IMR-90 (cell line): ENCODE results near the gene S100A8. TPM values are rescaled to one million over a fixed set of nuclear protein-coding genes. Genes with fewer than 3 reads are reported as not detected.

Experiments used
- ATAC-seq: fragments of 200-7000 bp; cut with Tn5 transposase; 2 replicates; pipeline ENCODE4 v1.9.1; 2020; ENCODE audit warnings: low read depth, mild to moderate bottlenecking, moderate library complexity
- BruUV-seq: library from RNA; stranded (reverse); fragments of 400-500 nt; replicated peaks from 2 replicates; lab custom pipeline; 2021; lab: Mats Ljungman, UMichigan
- CTCF ChIA-PET: fragments of 300-600 bp; formaldehyde crosslinking; extraction: SDS; loops from one replicate; lab custom pipeline; 2021; ENCODE audit warnings: antibody characterized with exemption; lab: Yijun Ruan, JAX
- POLR2A ChIA-PET: fragments of 300-600 bp; sonication (Branson Sonifier 250); formaldehyde crosslinking; loops from one replicate; lab custom pipeline; 2022; ENCODE audit warnings: antibody characterized with exemption; ENCODE audit not compliant: unreplicated experiment; lab: Charles Lee
- DNase-seq: peaks from one replicate; pipeline ENCODE4 v3.0.0; 2013
- H2AFZ ChIP-seq: replicated peaks from 2 replicates; pipeline ENCODE3; 2013; ENCODE audit warnings: low read length, mild to moderate bottlenecking; ENCODE audit not compliant: poor library complexity
- H2AK5ac ChIP-seq: 2 replicates; pipeline ENCODE4 v1.6.1; 2013; ENCODE audit warnings: low read depth, low read length, inconsistent platforms
- H2AK9ac ChIP-seq: replicated peaks from 2 replicates; pipeline ENCODE3; 2013; ENCODE audit warnings: mild to moderate bottlenecking, low read depth, low read length, moderate library complexity; ENCODE audit not compliant: poor library complexity
- H2BK120ac ChIP-seq: 2 replicates; pipeline ENCODE4 v1.6.1; 2013; ENCODE audit warnings: low read depth, low read length, inconsistent platforms
- H2BK15ac ChIP-seq: 3 replicates; pipeline ENCODE4 v1.6.1; 2013; ENCODE audit warnings: low read depth, low read length, inconsistent platforms
- H2BK20ac ChIP-seq: 2 replicates; pipeline ENCODE4 v1.6.1; 2013; ENCODE audit warnings: low read depth, mild to moderate bottlenecking, inconsistent platforms, low read length, moderate library complexity
- H2BK5ac ChIP-seq: 2 replicates; pipeline ENCODE4 v1.6.1; 2013; ENCODE audit warnings: mild to moderate bottlenecking, low read depth, low read length, inconsistent platforms; ENCODE audit not compliant: poor library complexity, severe bottlenecking
- H3K14ac ChIP-seq: replicated peaks from 2 replicates; pipeline ENCODE4 v1.6.1; 2013; ENCODE audit warnings: low read depth, low read length, inconsistent platforms
- H3K18ac ChIP-seq: 2 replicates; pipeline ENCODE4 v1.6.1; 2013; ENCODE audit warnings: low read depth, low read length, control low read depth
- H3K23ac ChIP-seq: 2 replicates; pipeline ENCODE4 v1.6.1; 2013; ENCODE audit warnings: low read depth, low read length, inconsistent platforms
- H3K27ac ChIP-seq: 2 replicates; pipeline ENCODE4 v1.5.1; 2013; ENCODE audit warnings: mild to moderate bottlenecking, control low read depth, low read length; ENCODE audit not compliant: insufficient read depth
- H3K27me3 ChIP-seq: 2 replicates; pipeline ENCODE4 v1.6.1; 2013; ENCODE audit warnings: low read length; ENCODE audit not compliant: control insufficient read depth, insufficient read depth
- H3K36me3 ChIP-seq: 2 replicates; pipeline ENCODE4 v1.6.1; 2013; ENCODE audit warnings: low read length, mixed read lengths; ENCODE audit not compliant: control insufficient read depth, insufficient read depth
- H3K4ac ChIP-seq: 2 replicates; pipeline ENCODE4 v1.6.1; 2013; ENCODE audit warnings: low read depth, low read length, inconsistent platforms
- H3K4me1 ChIP-seq: 2 replicates; pipeline ENCODE4 v1.6.1; 2013; ENCODE audit warnings: low read length, mixed read lengths; ENCODE audit not compliant: control insufficient read depth, insufficient read depth
- H3K4me2 ChIP-seq: 2 replicates; pipeline ENCODE4 v1.6.1; 2013; ENCODE audit warnings: low read depth, mild to moderate bottlenecking, control low read depth, low read length, moderate library complexity
- H3K4me3 ChIP-seq: 2 replicates; pipeline ENCODE4 v1.5.1; 2013; ENCODE audit warnings: low read depth, mild to moderate bottlenecking, control low read depth, low read length, moderate library complexity; ENCODE audit not compliant: insufficient read depth
- H3K56ac ChIP-seq: 2 replicates; pipeline ENCODE4 v1.6.1; 2013; ENCODE audit warnings: low read length, inconsistent platforms; ENCODE audit not compliant: insufficient read depth; ENCODE audit errors: extremely low read depth
- H3K79me1 ChIP-seq, 2 experiments: 2 replicates each; pipeline ENCODE4 v1.6.1; 2013; ENCODE audit warnings: low read length in 2 of 2, inconsistent platforms in 1 of 2, low read depth in 1 of 2
- H3K9ac ChIP-seq: 2 replicates; pipeline ENCODE4 v1.6.1; 2013; ENCODE audit warnings: low read depth, low read length, control low read depth
- H3K9me1 ChIP-seq: 2 replicates; pipeline ENCODE4 v1.6.1; 2013; ENCODE audit warnings: low read length, inconsistent platforms; ENCODE audit not compliant: insufficient read depth
- H3K9me3 ChIP-seq: 2 replicates; pipeline ENCODE4 v1.6.1; 2013; ENCODE audit warnings: low read length; ENCODE audit not compliant: control insufficient read depth, insufficient read depth
- H4K20me1 ChIP-seq: 2 replicates; pipeline ENCODE4 v1.6.1; 2013; ENCODE audit warnings: low read length, inconsistent platforms; ENCODE audit not compliant: insufficient read depth
- H4K5ac ChIP-seq: 2 replicates; pipeline ENCODE4 v1.6.1; 2013; ENCODE audit warnings: mild to moderate bottlenecking, low read depth, low read length, control low read depth
- H4K8ac ChIP-seq, 2 experiments: 2 replicates each; pipeline ENCODE4 v1.6.1; 2013; ENCODE audit warnings: low read depth in 2 of 2, low read length in 2 of 2, control low read depth in 1 of 2, inconsistent platforms in 1 of 2
- H4K91ac ChIP-seq: 2 replicates; pipeline ENCODE4 v1.6.1; 2013; ENCODE audit warnings: low read depth, low read length, inconsistent platforms; ENCODE audit not compliant: insufficient read depth
- BHLHE40 ChIP-seq: fragments of 150-350 bp; IDR thresholded peaks from 2 replicates; pipeline ENCODE4 v1.6.1; 2016; ENCODE audit warnings: mild to moderate bottlenecking, low read depth, low read length
- CHD1 ChIP-seq: IDR thresholded peaks from 2 replicates; pipeline ENCODE4 v1.6.1; 2012; ENCODE audit warnings: low read depth, low read length, improper control_type of control experiment
- CTCF ChIP-seq: conservative IDR thresholded peaks from 2 replicates; pipeline ENCODE4 v1.5.1; 2012; ENCODE audit warnings: mild to moderate bottlenecking, low read depth, low read length, improper control_type of control experiment
- FOS ChIP-seq: fragments of 150-350 bp; IDR thresholded peaks from 2 replicates; pipeline ENCODE4 v1.6.1; 2016; ENCODE audit warnings: low read depth, low read length
- MAFK ChIP-seq: IDR thresholded peaks from 2 replicates; pipeline ENCODE4 v1.6.1; 2012; ENCODE audit warnings: low read depth, low read length, improper control_type of control experiment
- MAZ ChIP-seq: IDR thresholded peaks from 2 replicates; pipeline ENCODE4 v1.6.1; 2012; ENCODE audit warnings: low read depth, mild to moderate bottlenecking, low read length, improper control_type of control experiment, moderate library complexity, borderline replicate concordance
- MXI1 ChIP-seq: IDR thresholded peaks from 2 replicates; pipeline ENCODE4 v1.6.1; 2012; ENCODE audit warnings: low read depth, mild to moderate bottlenecking, low read length, moderate library complexity, borderline replicate concordance
- NFE2L2 ChIP-seq: fragments of 150-350 bp; IDR thresholded peaks from 2 replicates; pipeline ENCODE4 v1.6.1; 2016; ENCODE audit warnings: low read depth, mild to moderate bottlenecking, low read length
- RAD21 ChIP-seq: IDR thresholded peaks from 2 replicates; pipeline ENCODE4 v1.6.1; 2012; ENCODE audit warnings: low read length, improper control_type of control experiment
- RCOR1 ChIP-seq: IDR thresholded peaks from 2 replicates; pipeline ENCODE4 v1.6.1; 2012; ENCODE audit warnings: mild to moderate bottlenecking, low read length, improper control_type of control experiment; ENCODE audit not compliant: insufficient replicate concordance
- RFX5 ChIP-seq: IDR thresholded peaks from 2 replicates; pipeline ENCODE4 v1.8.0; 2012; ENCODE audit warnings: low read depth, mild to moderate bottlenecking, low read length, moderate library complexity
- SMC3 ChIP-seq: fragments of 150-350 bp; IDR thresholded peaks from 2 replicates; pipeline ENCODE4 v1.6.1; 2016; ENCODE audit warnings: low read depth, mild to moderate bottlenecking, antibody characterized with exemption, low read length, moderate library complexity
- USF2 ChIP-seq: fragments of 150-350 bp; IDR thresholded peaks from 2 replicates; pipeline ENCODE4 v1.6.1; 2017; ENCODE audit warnings: mild to moderate bottlenecking, antibody characterized with exemption, low read length, low read depth
- WGBS, 2 experiments: methylation state at CpG; one replicate each; pipeline versions ENCODE4 v1.1.5 to v1.1.7; 2013; ENCODE audit warnings: missing lambda C conversion rate in 2 of 2; ENCODE audit not compliant: insufficient read length in 1 of 2; ENCODE audit errors: extremely low coverage in 2 of 2; 5-methylcytosine and 5-hydroxymethylcytosine counted together
- dilution Hi-C: fragments of 300-500 bp; cut with HindIII; formaldehyde crosslinking; loops from one replicate; pipeline ENCODE4 v1.14.3; 2018; ENCODE audit warnings: low sequenced_read_pairs; ENCODE audit not compliant: unreplicated experiment
- in situ Hi-C: fragments of 300-500 bp; cut with MboI; formaldehyde crosslinking; loops from 3 replicates; pipeline ENCODE4 v1.14.3; 2019; ENCODE audit warnings: low sequenced_read_pairs, inconsistent platforms, mixed read lengths
- intact Hi-C: fragments of 100-400 bp; cut with micrococcal nuclease; formaldehyde crosslinking; loops from 2 replicates; pipeline ENCODE4 v1.10.0; 2022
- polyA plus RNA-seq, 3 experiments: library from polyadenylated mRNA; depleted of rRNA; stranded (reverse); fragments of >200 nt; gene quantifications; 2 replicates each; pipeline ENCODE4 v1.2.3, GENCODE V29; 2012; ENCODE audit warnings: low replicate concordance in 1 of 3
- total RNA-seq: library from RNA; depleted of rRNA; stranded (reverse); fragments of >200 nt; gene quantifications from 2 replicates; pipeline ENCODE4 v1.2.3, GENCODE V29; 2012

Gene S100A8
- total and polyA plus RNA-seq, 2 of the 4 experiments (the other 2 are of a cell fraction): not detected

DNA sequence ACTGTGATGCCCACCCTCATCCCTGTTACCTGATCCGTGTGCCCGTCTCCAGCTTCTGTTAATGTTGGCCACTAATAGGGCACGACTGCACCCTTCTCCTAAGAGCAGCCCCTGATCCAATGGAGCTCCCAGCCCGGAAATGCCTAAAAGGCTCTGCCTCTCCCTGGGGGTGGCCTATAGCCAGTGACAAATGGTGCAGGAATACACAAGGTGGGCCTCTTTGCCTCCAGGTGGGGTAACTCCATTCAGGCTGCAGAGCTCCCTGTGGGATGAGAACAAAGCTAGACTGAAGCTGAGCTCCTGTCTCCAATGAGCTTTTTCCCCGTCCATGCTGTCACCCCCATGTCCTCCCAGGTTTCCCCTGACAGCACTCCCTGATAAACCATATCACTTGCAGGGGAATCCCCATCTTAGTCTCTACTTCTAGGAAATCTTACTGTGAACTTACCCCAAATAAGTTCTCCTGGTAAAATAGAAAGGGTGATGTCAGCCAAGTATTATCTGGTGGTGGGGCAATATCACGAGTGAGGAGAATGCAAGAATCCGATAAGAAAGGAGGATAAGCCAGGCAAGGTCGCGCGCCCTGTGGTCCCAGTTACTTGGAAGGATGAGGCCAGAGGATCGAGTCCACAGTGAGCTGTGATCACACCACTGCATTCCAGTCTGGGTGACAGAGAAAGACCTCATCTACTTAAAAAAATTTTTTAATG, 44.0 kb upstream of the S100A8 start:
- Histone ChIP-seq H3K4me1 (no peaks in the 10 kb centered on the region), H4K5ac (no peak overlapping the region), H2AK9ac (no peak overlapping the region), H3K79me1 (no peaks in the 10 kb centered on the region), H2AFZ (no peak overlapping the region), H3K27me3 (no peaks in the 10 kb centered on the region; the same call in 1 of the 2 replicates), H4K20me1 (no peaks in the 10 kb centered on the region), H2BK120ac (no peak overlapping the region), H3K14ac (no peak overlapping the region), H4K91ac (no peak overlapping the region), H3K18ac (no peak overlapping the region), H3K56ac (no peak overlapping the region), H4K8ac (no peak overlapping the region), H3K4ac (no peak overlapping the region), H2BK20ac (no peak overlapping the region), H3K4me3 (no peak overlapping the region), H3K9me1 (peaks cover 3% of the 10 kb centered on the region; the same call in 1 of the 2 replicates), H3K23ac (no peak overlapping the region), H2AK5ac (no peak overlapping the region), H3K4me2 (no peak overlapping the region), H3K9me3 (no peaks in the 10 kb centered on the region), H2BK15ac (no peak overlapping the region), H3K36me3 (no peaks in the 10 kb centered on the region), H3K9ac (no peak overlapping the region), H3K27ac (no peak overlapping the region), H2BK5ac (no peak overlapping the region)
- intact Hi-C loops: no loop called here
- TF ChIP-seq USF2 (no peak), RCOR1 (no peak), NFE2L2 (no peak), MAZ (no peak), FOS (no peak), BHLHE40 (no peak), SMC3 (no peak), MXI1 (no peak), CTCF (no peak), RAD21 (no peak), RFX5 (no peak), MAFK (no peak), CHD1 (no peak)
- dilution Hi-C loops: no loop called here
- DNase-seq (no peak), ATAC-seq (no peak)
- POLR2A ChIA-PET: no interaction called here
- CTCF ChIA-PET: interaction anchor here (1.0 kb wide), 1 partner anchor 10 kb away, joined by 3 read pairs; no protein-coding TSS in a partner anchor
- in situ Hi-C loops: no loop called here
- WGBS, 2 experiments: 38% methylated on average over 2 of the region's 11 CpGs; no CpG with 5 or more reads in 1 of the 2 experiments
- BruUV-seq: no TSS peak
